Measurements from ENCODE around the gene CEP95.

GRCh38 chr17:64580384-64581315 lies 73.9 kb downstream of the CEP95 start:
- TF ChIP-seq ZNF423 (tag by site-specific recombination; IDR thresholded peaks at IDR 0.05): no peak
- TF ChIP-seq ZBTB21 (tag by site-specific recombination; IDR thresholded peaks at IDR 0.05): no peak
- no peak for TF ChIP-seq CTCF (tag by site-specific recombination; IDR thresholded peaks at IDR 0.05)
- no peak for TF ChIP-seq ZNF664 (tag by site-specific recombination; IDR thresholded peaks at IDR 0.05)
- TF ChIP-seq YY1 (tag by site-specific recombination; IDR thresholded peaks at IDR 0.05): no peak
- no peak for TF ChIP-seq ZNF292 (tag by site-specific recombination; IDR thresholded peaks at IDR 0.05; ENCODE audit: borderline replicate concordance, low read depth)
- no peak for TF ChIP-seq ZNF175 (tag by site-specific recombination; IDR thresholded peaks at IDR 0.05)
- no peak for TF ChIP-seq ZNF610 (tag by site-specific recombination; IDR thresholded peaks at IDR 0.05; ENCODE audit: borderline replicate concordance)
- no peak for TF ChIP-seq ZNF133 (tag by site-specific recombination; IDR thresholded peaks at IDR 0.05)
- TF ChIP-seq ZBTB20 (tag by site-specific recombination; IDR thresholded peaks at IDR 0.05): no peak
- no peak for TF ChIP-seq ZNF274 (IDR thresholded peaks at IDR 0.05; ENCODE audit: low read length)
- no peak for TF ChIP-seq ZNF274 (tag by site-specific recombination; IDR thresholded peaks at IDR 0.05; ENCODE audit: borderline replicate concordance)
- no peak for TF ChIP-seq ZNF335 (tag by site-specific recombination; conservative IDR thresholded peaks at IDR 0.05)
